A549 (cell line): ENCODE results near the gene DHRS4L2. TPM values are rescaled to one million over a fixed set of nuclear protein-coding genes. Genes with fewer than 3 reads are reported as not detected.

ENCODE experiments used
- ATAC-seq, 2 experiments: fragments of 200-7000 bp in 1 of 2; fragments of >200 bp in 1 of 2; cut with Nextera tagmentation in 1 of 2; cut with Tn5 transposase in 1 of 2; 3 replicates each; pipeline versions ENCODE4 v1.8.0 to v1.9.1; 2018 to 2020; ENCODE audit warnings: mild to moderate bottlenecking in 1 of 2, moderate library complexity in 1 of 2
- CTCF ChIA-PET: fragments of 300-600 bp; sonication (Branson Sonifier 250); formaldehyde crosslinking; extraction: SDS; loops from one replicate; lab custom pipeline; 2021; ENCODE audit warnings: antibody characterized with exemption, inconsistent platforms; lab: Yijun Ruan, JAX
- POLR2A ChIA-PET: fragments of 350-600 bp; formaldehyde crosslinking; extraction: SDS; loops from one replicate; lab custom pipeline; 2021; ENCODE audit warnings: antibody characterized with exemption, inconsistent platforms; lab: Yijun Ruan, JAX
- DNase-seq, 2 experiments: peaks; one replicate each; pipeline versions ENCODE4 v3.0.0 to v3.0.0-alpha.2; 2011 to 2016; ENCODE audit warnings: low read depth in 1 of 2, low spot score in 1 of 2
- FAIRE-seq: peaks from 2 replicates; lab custom pipeline; 2011; peaks lifted over from hg19 to GRCh38; lab: Jason Lieb, UNC
- H3K27ac ChIP-seq, 2 experiments: fragments of >200 bp; sonication (Bioruptor Twin); formaldehyde crosslinking; 3 replicates each; pipeline ENCODE4 v1.5.1; 2016 to 2017
- H3K4me1 ChIP-seq: fragments of >200 bp; sonication (Bioruptor Twin); formaldehyde crosslinking; 3 replicates; pipeline ENCODE4 v1.6.1; 2016
- H3K4me2 ChIP-seq: fragments of >200 bp; sonication (Bioruptor Twin); formaldehyde crosslinking; 3 replicates; pipeline ENCODE4 v1.6.1; 2016
- H3K4me3 ChIP-seq: fragments of >200 bp; sonication (Bioruptor Twin); formaldehyde crosslinking; 3 replicates; pipeline ENCODE4 v1.5.1; 2016
- H3K9me3 ChIP-seq: fragments of >200 bp; sonication (Bioruptor Twin); formaldehyde crosslinking; 3 replicates; pipeline ENCODE4 v1.6.1; 2016
- CBX2 ChIP-seq: fragments of 200-600 bp; sonication (generic); IDR thresholded peaks from 2 replicates; pipeline ENCODE4 v1.6.1; 2016; ENCODE audit warnings: low read depth, mild to moderate bottlenecking, borderline replicate concordance
- CBX8 ChIP-seq: fragments of 200-600 bp; sonication (generic); IDR thresholded peaks from 2 replicates; pipeline ENCODE4 v1.6.1; 2016
- E2F6 ChIP-seq: IDR thresholded peaks from 2 replicates; pipeline ENCODE4 v1.6.1; 2012; ENCODE audit warnings: low read depth, borderline replicate concordance
- ESRRA ChIP-seq: fragments of 150-350 bp; IDR thresholded peaks from 2 replicates; pipeline ENCODE4 v1.6.1; 2014; ENCODE audit warnings: mild to moderate bottlenecking, low read length, borderline replicate concordance
- GATA3 ChIP-seq: IDR thresholded peaks from 2 replicates; pipeline ENCODE4 v1.6.1; 2012; ENCODE audit warnings: borderline replicate concordance
- HOXB13 ChIP-seq: fragments of 250-450 bp; sonication (Bioruptor Pico); IDR thresholded peaks from 2 replicates; pipeline ENCODE4 v1.5.0; 2020; ENCODE audit warnings: low read depth, mild to moderate bottlenecking, moderate library complexity
- HOXB5 ChIP-seq: fragments of 250-450 bp; sonication (Bioruptor Pico); IDR thresholded peaks from 2 replicates; pipeline ENCODE4 v1.5.0; 2020; ENCODE audit warnings: mild to moderate bottlenecking, moderate library complexity
- JUN ChIP-seq, 2 experiments: fragments of >200 bp; sonication (Bioruptor Twin); formaldehyde crosslinking; IDR thresholded peaks; 2 replicates in 1 of 2; 3 replicates in 1 of 2; pipeline ENCODE4 v1.6.1; 2016 to 2017
- KDM1A ChIP-seq: fragments of 200-600 bp; sonication (generic); IDR thresholded peaks from 2 replicates; pipeline ENCODE4 v1.6.1; 2016; ENCODE audit warnings: low read depth, mild to moderate bottlenecking
- KDM5A ChIP-seq: fragments of 200-600 bp; sonication (generic); IDR thresholded peaks from 2 replicates; pipeline ENCODE4 v1.6.1; 2016; ENCODE audit warnings: antibody characterized with exemption, mild to moderate bottlenecking
- MAX ChIP-seq: IDR thresholded peaks from 2 replicates; pipeline ENCODE4 v1.6.1; 2012
- MYC ChIP-seq: IDR thresholded peaks from 2 replicates; pipeline ENCODE4 v1.6.1; 2012; ENCODE audit warnings: mild to moderate bottlenecking, inconsistent platforms, low read length, improper control_type of control experiment, borderline replicate concordance
- PHF8 ChIP-seq: fragments of 200-600 bp; sonication (generic); IDR thresholded peaks from 2 replicates; pipeline ENCODE4 v1.6.1; 2016; ENCODE audit warnings: low read depth, mild to moderate bottlenecking, antibody characterized with exemption, moderate library complexity, borderline replicate concordance
- POLR2A ChIP-seq: IDR thresholded peaks from 2 replicates; pipeline ENCODE4 v1.6.1; 2012; ENCODE audit warnings: mild to moderate bottlenecking, low read length
- REST ChIP-seq: fragments of 200-600 bp; sonication (generic); IDR thresholded peaks from 2 replicates; pipeline ENCODE4 v1.6.1; 2016; ENCODE audit warnings: antibody characterized with exemption, mild to moderate bottlenecking, moderate library complexity
- SMC3 ChIP-seq: fragments of >200 bp; sonication (Bioruptor Twin); formaldehyde crosslinking; IDR thresholded peaks from 3 replicates; pipeline ENCODE4 v1.6.1; 2018; ENCODE audit warnings: inconsistent platforms
- WGBS: methylation state at CpG from one replicate; pipeline ENCODE4 v1.1.6; 2017; ENCODE audit errors: missing lambda C conversion rate; 5-methylcytosine and 5-hydroxymethylcytosine counted together
- polyA plus RNA-seq, 4 experiments: library from polyadenylated mRNA; depleted of rRNA in 3 of 4; stranded (reverse); fragments of >200 nt; fragmentation: RNase III in 1 of 4; extraction: RNeasy Plus Mini Kit Qiagen cat#74134 plus additional on column Dnase treatment in 1 of 4; gene quantifications; 2 replicates in 3 of 4; 3 replicates in 1 of 4; pipeline ENCODE4 v1.2.3, GENCODE V29; 2011 to 2017

Gene DHRS4L2
- polyA plus RNA-seq, 2 of the 4 experiments (the other 2 are of a cell fraction): 18.8 to 25.6 TPM

DNA sequence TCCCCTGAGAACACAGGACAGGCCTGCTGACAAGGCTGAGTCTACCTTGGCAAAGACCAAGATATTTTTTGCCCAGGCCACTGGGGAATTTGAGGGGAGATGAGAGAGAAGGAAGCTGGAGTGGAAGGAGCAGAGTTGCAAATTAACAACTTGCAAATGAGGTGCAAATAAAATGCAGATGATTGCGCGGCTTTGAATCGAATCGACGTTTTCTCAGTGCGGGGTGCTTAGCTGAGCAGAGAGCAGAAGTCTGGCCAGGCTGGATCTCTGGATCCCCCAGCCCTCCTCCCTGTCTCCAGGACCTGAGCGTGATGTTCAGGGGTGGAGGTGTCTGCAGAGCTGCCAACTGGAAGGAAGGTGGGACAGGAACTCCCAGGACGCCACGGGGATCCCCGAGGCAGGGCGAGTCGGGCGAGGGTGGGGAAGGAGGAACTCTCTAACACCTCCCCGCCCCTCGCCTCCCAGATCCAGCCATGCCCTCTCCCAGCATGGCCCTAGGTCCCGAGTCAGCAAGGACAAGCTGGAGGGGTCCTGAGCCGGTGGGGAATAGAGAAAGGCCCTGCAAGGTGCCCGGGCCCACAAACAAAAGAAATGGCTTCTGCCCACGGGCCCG is 62.6 kb downstream of the DHRS4L2 start:
- WGBS: 66% methylated on average over 18 of the region's 20 CpGs
- CTCF ChIA-PET: interaction anchor here (0.7 to 1.9 kb wide), 7 partner anchors 8 to 109 kb away, joined by 3 to 7 read pairs (median 4); no protein-coding TSS in a partner anchor
- TF ChIP-seq MYC: no peak
- TF ChIP-seq HOXB13 (CRISPR knock-in tag): no peak
- TF ChIP-seq, all 56 proteins: peak for 0
- no peak for DNase-seq
- H3K4me3 ChIP-seq: peak overlapping the region; percentile 75
- POLR2A ChIA-PET: interaction anchor here (1.8 to 1.9 kb wide), 2 partner anchors 43 to 63 kb away, joined by 10 to 13 read pairs; partner anchors contain the start of genes DCAF11, NRL and PCK2
- peaks cover 10% of the 10 kb centered on the region; the same call in 2 of the 3 replicates for H3K4me1 ChIP-seq
- peak overlapping the region; percentile 91 for H3K4me2 ChIP-seq
- ATAC-seq: no peak
- no peak for FAIRE-seq
- H3K9me3 ChIP-seq: no peaks in the 10 kb centered on the region
- peak overlapping the region; percentile 84 to 88 for H3K27ac ChIP-seq

DNA sequence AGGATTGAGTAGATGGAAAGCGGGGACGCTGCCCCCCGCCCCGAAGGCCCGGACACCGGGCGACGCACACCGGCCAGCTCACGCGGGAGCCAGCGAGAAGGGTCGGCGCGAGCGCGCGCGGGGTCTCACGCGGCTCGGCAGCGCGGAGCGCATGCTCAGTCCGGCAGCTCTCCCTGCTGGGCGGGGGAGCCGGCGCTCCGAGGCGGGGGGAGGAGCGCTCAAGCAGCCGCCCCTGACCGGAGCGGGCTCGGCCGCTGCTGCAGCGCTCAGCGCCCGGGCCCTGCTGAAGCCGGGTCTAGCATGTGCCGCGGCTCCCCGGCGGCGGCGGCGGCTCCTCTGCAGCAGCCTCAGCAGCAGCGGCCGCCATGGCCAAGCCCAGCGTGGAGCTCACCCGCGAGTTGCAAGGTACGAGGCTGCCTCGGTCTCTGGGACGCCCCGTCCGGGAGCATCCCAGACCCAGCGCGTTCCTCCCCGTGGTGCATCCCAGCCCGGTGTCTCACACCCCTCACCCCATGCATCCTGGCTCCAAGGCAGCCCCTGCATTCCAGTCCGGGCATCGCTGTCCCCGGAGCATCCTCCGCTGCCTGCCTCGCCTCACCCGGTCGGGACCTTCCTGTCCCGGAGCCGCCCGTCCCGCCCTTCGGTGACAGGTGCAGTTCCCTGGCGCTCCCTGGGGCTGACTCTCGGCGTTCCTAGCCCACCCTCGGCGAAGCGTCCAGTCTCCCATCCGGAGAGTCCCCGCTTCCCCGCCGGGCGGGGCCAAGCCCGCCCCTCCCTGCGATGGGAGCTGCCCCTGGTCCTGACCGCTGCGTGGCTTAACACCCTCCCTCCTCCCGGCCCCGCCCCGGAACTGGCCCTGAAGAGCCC is 63.3 kb downstream of the DHRS4L2 start, which contains the start of gene CARMIL3:
Gene CARMIL3 (plus strand): TSS at position 221 of the 867 bp plus-strand sequence. CDS start 145 bp downstream, at position 366.
- Histone ChIP-seq H3K4me1 (peaks cover 10% of the 10 kb centered on the region; the same call in 2 of the 3 replicates), H3K4me2 (peak within 1 kb of the TSS; percentile 91), H3K27ac (peak within 1 kb of the TSS; percentile 84 to 88)
- CTCF ChIA-PET: interaction anchor here (0.6 to 1.9 kb wide), 12 partner anchors 9 to 108 kb away, joined by 3 to 7 read pairs (median 3); no protein-coding TSS in a partner anchor
- DNase-seq (peak; percentile 35 to 62), FAIRE-seq (no peak)
- POLR2A ChIA-PET: interaction anchor here (1.1 to 1.9 kb wide), 3 partner anchors 42 to 94 kb away, joined by 3 to 13 read pairs (median 10); partner anchors contain the start of genes DCAF11, NRL, PCK2 and PSME2
- WGBS: 4% methylated on average over 36 of the region's 92 CpGs
- TF ChIP-seq KDM5A: no peak
- TF ChIP-seq PHF8: peak; percentile 53; the same call in 1 of the 2 replicates
- TF ChIP-seq CBX8: no peak
- no peak for TF ChIP-seq ESRRA
- TF ChIP-seq HOXB5 (CRISPR knock-in tag): no peak
- 0 out of 5 replicates have a peak, but pooled peaks of 1 of the 2 experiments have one; percentile 37 for TF ChIP-seq JUN (IDR thresholded peaks at IDR 0.05)
- TF ChIP-seq CBX2: no peak
- no peak; the same call in 1 of the 2 replicates for TF ChIP-seq MAX
- TF ChIP-seq REST: peak; percentile 92
- TF ChIP-seq KDM1A: peak; percentile 53; the same call in 1 of the 2 replicates
- no peak for TF ChIP-seq SMC3
- no peak for TF ChIP-seq GATA3
- peak; percentile 57; the same call in 1 of the 2 replicates for TF ChIP-seq POLR2A
- TF ChIP-seq E2F6: peak; percentile 38; the same call in 1 of the 2 replicates
- TF ChIP-seq, all 56 proteins: peak for 6
- ATAC-seq: peak; percentile 83 to 90
- H3K9me3 ChIP-seq: no peaks in the 10 kb centered on the region
- H3K4me3 ChIP-seq: peak within 1 kb of the TSS; percentile 75
